ENCODE measurements around the gene LRWD1. TPM values are rescaled to one million over a fixed set of nuclear protein-coding genes. Genes with fewer than 3 reads are reported as not detected.

LRWD1 gene
- total and polyA plus RNA-seq, 2 of the 13 experiments (the other 11 are each of a cell fraction or from before 2014, with no cell fraction given), result 8.5 to 16.3 TPM

- H3K4me1 ChIP-seq (ENCODE audit: insufficient read depth, low read length), result peaks cover 8% of the 10 kb centered on the region; the same call in 1 of the 2 replicates
- peaks cover 5 to 7% of the 10 kb centered on the region in 2 experiments; a peak in 2 of 5 replicates for H3K36me3 ChIP-seq (replicated peaks in 1 of 2; ENCODE audit: control insufficient read depth in 1 of 2, insufficient read depth in 2 of 2, low read length in 2 of 2)
- no peak overlapping the region for H3K27ac ChIP-seq (ENCODE audit: extremely low read length, insufficient read depth, low read length)
- H3K9ac ChIP-seq (ENCODE audit: insufficient read depth, low read depth, low read length), result no peak overlapping the region
- H3K4me3 ChIP-seq (replicated peaks in 1 of 3; ENCODE audit: insufficient read depth in 1 of 3, low read depth in 2 of 3, low read length in 3 of 3), result no peak overlapping the region
- TF ChIP-seq ATM (IDR thresholded peaks at IDR 0.05; ENCODE audit: borderline replicate concordance) (no peak), PRMT3 (CRISPR knock-in tag; IDR thresholded peaks at IDR 0.05; ENCODE audit: borderline replicate concordance, low read depth) (no peak), SIX4 (CRISPR knock-in tag; IDR thresholded peaks at IDR 0.05) (no peak), UBTF (CRISPR knock-in tag; IDR thresholded peaks at IDR 0.05) (no peak), HNRNPUL1 (IDR thresholded peaks at IDR 0.05; ENCODE audit: low read depth, low read length) (no peak), RBFOX2 (IDR thresholded peaks at IDR 0.05; ENCODE audit: low read depth, low read length) (no peak), JUNB (CRISPR knock-in tag; IDR thresholded peaks at IDR 0.05; ENCODE audit: borderline replicate concordance) (no peak), ZKSCAN1 (IDR thresholded peaks at IDR 0.05; ENCODE audit: low read length) (no peak), TIGD3 (CRISPR knock-in tag; IDR thresholded peaks at IDR 0.05; ENCODE audit: borderline replicate concordance) (no peak), SNAPC2 (CRISPR knock-in tag; IDR thresholded peaks at IDR 0.05) (no peak), KDM4B (CRISPR knock-in tag; IDR thresholded peaks at IDR 0.05) (no peak), ZC3H4 (CRISPR knock-in tag; IDR thresholded peaks at IDR 0.05; ENCODE audit: borderline replicate concordance) (no peak), TBX2 (CRISPR knock-in tag; IDR thresholded peaks at IDR 0.05; ENCODE audit: borderline replicate concordance) (no peak), NPAS2 (CRISPR knock-in tag; IDR thresholded peaks at IDR 0.05; ENCODE audit: borderline replicate concordance) (no peak), TEF (CRISPR knock-in tag; IDR thresholded peaks at IDR 0.05) (no peak), ATF7-NPFF (CRISPR knock-in tag; IDR thresholded peaks at IDR 0.05; ENCODE audit: low read depth) (no peak), U2AF2 (IDR thresholded peaks at IDR 0.05; ENCODE audit: low read depth, low read length) (no peak)
- TF ChIP-seq, protein P1, sequence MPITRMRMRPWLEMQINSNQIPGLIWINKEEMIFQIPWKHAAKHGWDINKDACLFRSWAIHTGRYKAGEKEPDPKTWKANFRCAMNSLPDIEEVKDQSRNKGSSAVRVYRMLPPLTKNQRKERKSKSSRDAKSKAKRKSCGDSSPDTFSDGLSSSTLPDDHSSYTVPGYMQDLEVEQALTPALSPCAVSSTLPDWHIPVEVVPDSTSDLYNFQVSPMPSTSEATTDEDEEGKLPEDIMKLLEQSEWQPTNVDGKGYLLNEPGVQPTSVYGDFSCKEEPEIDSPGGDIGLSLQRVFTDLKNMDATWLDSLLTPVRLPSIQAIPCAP (CRISPR knock-in tag; IDR thresholded peaks at IDR 0.05; ENCODE audit: low read depth), result no peak
- intact Hi-C loops (cut with micrococcal nuclease; ENCODE audit: unreplicated experiment), result no loop called here
- in situ Hi-C loops (cut with HindIII; ENCODE audit: extremely low pct_ligation_motif_present, low pct_unique_long_range_greater_than_20kb), result no loop called here
- ATAC-seq (no peak), DNase-seq (ENCODE audit: low spot score) (no peak), FAIRE-seq (no peak)
- BruUV-seq (replicated peaks), result no TSS peak
- 82% methylated on average over 5 of the region's 6 CpGs for WGBS (ENCODE audit: low lambda C conversion rate)
- no peaks in the 10 kb centered on the region for H3K27me3 ChIP-seq (ENCODE audit: control insufficient read depth in 1 of 2, insufficient read depth in 2 of 2, low read length in 2 of 2)
- ChIA-PET CTCF (ENCODE audit: low intra/inter-chr PET ratio, low total read pairs) (no interaction called here), POLR2A (no interaction called here)
- no peak overlapping the region for H3K4me2 ChIP-seq (ENCODE audit: low read depth, low read length)
- H3K9me3 ChIP-seq (ENCODE audit: low read length), result no peaks in the 10 kb centered on the region
- H2AFZ ChIP-seq (ENCODE audit: low read length), result no peak overlapping the region
- H4K20me1 ChIP-seq (ENCODE audit: insufficient read depth, low read length), result no peaks in the 10 kb centered on the region
- H3K79me2 ChIP-seq (ENCODE audit: insufficient read depth, low read length), result no peaks in the 10 kb centered on the region
Observed at GRCh38 chr7:102471791-102472125, 7.0 kb downstream of the LRWD1 start.
